Large intestine (tissue), 3 donors: ENCODE results near the gene DDIT3. TPM values are rescaled to one million over a fixed set of nuclear protein-coding genes. Genes with fewer than 3 reads are reported as not detected.

ENCODE experiments used
- DNase-seq, 2 donors: peaks; one replicate each; pipeline versions ENCODE4 v3.0.0 to v3.0.0-alpha.2; 2013
- H3K27ac ChIP-seq: one replicate; pipeline ENCODE4 v1.5.1; 2013; ENCODE audit warnings: low read length
- H3K27me3 ChIP-seq: 2 replicates; pipeline ENCODE4 v1.6.1; 2013; ENCODE audit warnings: low read length; ENCODE audit not compliant: control insufficient read depth, insufficient read depth
- H3K36me3 ChIP-seq: 2 replicates; pipeline ENCODE4 v1.6.1; 2013; ENCODE audit warnings: low read length; ENCODE audit not compliant: control insufficient read depth, insufficient read depth
- H3K4me1 ChIP-seq: one replicate; pipeline ENCODE4 v1.6.1; 2013; ENCODE audit warnings: low read length; ENCODE audit not compliant: control insufficient read depth, insufficient read depth
- H3K4me3 ChIP-seq: one replicate; pipeline ENCODE4 v1.5.1; 2013; ENCODE audit warnings: low read length
- H3K9me3 ChIP-seq: one replicate; pipeline ENCODE4 v1.6.1; 2013; ENCODE audit warnings: mild to moderate bottlenecking, low read depth, low read length, moderate library complexity; ENCODE audit not compliant: control insufficient read depth
- WGBS: methylation state at CpG from one replicate; pipeline ENCODE4 v1.1.5; 2013; ENCODE audit warnings: low lambda C conversion rate; ENCODE audit not compliant: insufficient coverage; 5-methylcytosine and 5-hydroxymethylcytosine counted together
- polyA plus RNA-seq: library from polyadenylated mRNA; unstranded; fragments of 120-200 nt; gene quantifications from one replicate; pipeline ENCODE4 v1.2.1, GENCODE V29; 2013

The DDIT3 gene
- polyA plus RNA-seq, 1 donor, result 39.9 TPM

DNA sequence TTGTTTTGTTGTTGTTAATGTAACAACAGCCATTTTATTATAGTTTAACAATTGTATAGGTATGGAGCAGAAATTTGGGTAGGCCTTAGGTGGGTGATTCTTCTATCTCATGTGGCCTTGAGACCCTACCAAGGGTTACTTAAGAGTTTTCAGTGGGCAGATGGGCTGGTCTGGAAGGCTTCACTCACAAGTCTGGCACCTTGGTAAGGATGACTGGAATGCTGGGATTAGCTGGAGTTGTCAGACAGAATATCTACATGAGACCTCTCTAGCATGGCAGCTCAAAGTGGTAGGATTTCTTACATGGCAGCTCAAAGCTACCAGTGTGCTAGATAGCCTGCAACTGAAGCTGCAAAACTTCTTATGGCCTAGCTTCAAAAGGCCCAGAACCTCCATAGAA lies 34.6 kb downstream of the DDIT3 start:
- H3K27ac ChIP-seq, result no peak overlapping the region
- H3K4me1 ChIP-seq, result peaks cover 5% of the 10 kb centered on the region
- peaks cover 7% of the 10 kb centered on the region for H3K27me3 ChIP-seq
- peaks cover 12% of the 10 kb centered on the region for H3K36me3 ChIP-seq
- no peak for DNase-seq
- H3K4me3 ChIP-seq, result no peak overlapping the region
- H3K9me3 ChIP-seq, result no peaks in the 10 kb centered on the region

DNA sequence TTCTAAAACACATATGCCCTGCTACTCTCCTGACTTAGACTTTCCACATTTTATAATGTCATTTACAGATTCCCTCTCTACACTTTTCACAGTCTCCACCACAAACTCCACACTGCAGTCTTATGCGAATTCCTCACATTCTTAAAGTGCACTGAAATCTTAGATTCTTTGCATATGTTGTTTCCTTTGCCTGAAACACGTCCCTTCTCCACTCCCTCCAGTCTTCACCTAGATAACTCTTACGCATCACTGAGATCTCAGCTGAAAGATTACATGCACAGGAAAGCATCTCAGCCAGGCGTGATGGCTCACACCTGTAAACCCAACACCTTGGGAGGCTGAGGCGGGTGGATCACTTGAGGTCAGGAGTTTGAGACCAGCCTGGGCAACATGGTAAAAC lies 36.8 kb downstream of the DDIT3 start:
- H3K27me3 ChIP-seq, result peaks cover 18% of the 10 kb centered on the region
- DNase-seq, result no peak
- H3K4me3 ChIP-seq, result no peak overlapping the region
- no peak overlapping the region for H3K27ac ChIP-seq
- H3K4me1 ChIP-seq, result no peaks in the 10 kb centered on the region
- no peaks in the 10 kb centered on the region for H3K9me3 ChIP-seq
- no peaks in the 10 kb centered on the region for H3K36me3 ChIP-seq
- WGBS, result 60% methylated on average over 1 of the region's 5 CpGs

DNA sequence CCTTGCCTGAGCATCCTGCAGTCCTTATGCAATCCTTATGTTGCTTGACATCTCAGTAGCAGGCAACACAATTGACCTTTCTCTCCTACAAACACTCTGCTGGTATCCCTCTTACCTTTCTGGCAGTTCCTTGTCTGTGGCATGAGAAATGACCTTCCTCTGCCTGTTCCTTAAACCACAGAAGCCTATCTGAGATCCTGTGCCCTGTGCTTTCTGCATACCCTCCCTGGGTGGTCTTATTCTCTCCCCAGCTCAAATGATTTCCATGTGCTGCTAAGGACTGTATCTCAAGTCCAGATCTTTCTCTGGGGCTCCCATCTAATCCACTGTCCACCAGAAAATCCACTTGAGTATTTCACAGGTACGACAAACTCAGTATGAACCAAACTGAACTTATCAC lies 38.6 kb downstream of the DDIT3 start:
- H3K27ac ChIP-seq, result no peak overlapping the region

DNA sequence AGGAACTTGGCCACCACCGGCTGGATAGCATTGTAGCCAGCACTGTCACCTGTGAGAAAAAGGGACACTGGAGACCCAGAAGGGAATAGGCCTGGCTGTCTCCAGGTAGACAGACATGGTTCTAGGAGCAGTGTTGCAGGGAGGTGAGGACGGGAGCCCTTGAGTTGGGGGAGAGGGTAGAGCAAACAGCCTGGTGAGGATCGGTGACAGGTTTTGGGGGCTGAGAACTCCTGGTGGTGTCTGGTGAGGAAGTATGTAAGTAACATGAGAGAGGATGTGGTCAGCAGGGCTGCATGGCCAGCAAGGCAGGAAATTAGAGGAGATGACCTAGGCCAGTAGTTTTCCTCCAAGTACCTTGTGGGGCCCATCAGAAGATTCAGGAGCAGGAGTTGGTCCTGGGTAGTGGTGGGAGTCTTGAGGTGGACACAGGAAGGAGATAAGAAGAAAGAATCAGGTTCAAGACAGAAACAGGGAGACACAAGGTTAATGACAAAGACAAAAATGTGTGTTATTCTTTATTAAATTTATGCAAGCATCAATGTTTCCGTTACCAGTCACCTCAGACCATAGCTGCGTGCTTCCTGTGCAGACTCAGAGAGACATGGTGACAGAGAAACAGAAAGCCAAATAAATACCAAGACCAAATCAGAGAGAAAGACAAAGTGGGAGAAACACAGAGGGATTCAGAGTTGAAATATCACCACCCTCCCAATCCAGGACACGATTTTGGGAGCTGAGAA lies 40.8 kb downstream of the DDIT3 start, which contains the start of gene ARHGAP9:
Gene ARHGAP9 (minus strand): TSS at position 491 of the 740 bp plus-strand sequence. CDS start 460 bp downstream, at position 31.
- peaks cover 58% of the 10 kb centered on the region for H3K27me3 ChIP-seq
- peaks cover 10% of the 10 kb centered on the region for H3K4me1 ChIP-seq
- no peak within 1 kb of the TSS for H3K27ac ChIP-seq
- H3K9me3 ChIP-seq, result no peaks in the 10 kb centered on the region
- no peak for DNase-seq
- peak within 1 kb of the TSS; percentile 3 for H3K4me3 ChIP-seq
- no peaks in the 10 kb centered on the region for H3K36me3 ChIP-seq
- 94% methylated on average over 2 of the region's 6 CpGs for WGBS

More for the DNA sequence above, 38.6 kb downstream of the DDIT3 start:
- Histone ChIP-seq H3K9me3 (no peaks in the 10 kb centered on the region), H3K36me3 (no peaks in the 10 kb centered on the region), H3K4me1 (no peaks in the 10 kb centered on the region), H3K27me3 (peaks cover 36% of the 10 kb centered on the region), H3K4me3 (no peak overlapping the region)
- WGBS, result no CpG with 5 or more reads among the region's 1 CpG
- no peak for DNase-seq

DNA sequence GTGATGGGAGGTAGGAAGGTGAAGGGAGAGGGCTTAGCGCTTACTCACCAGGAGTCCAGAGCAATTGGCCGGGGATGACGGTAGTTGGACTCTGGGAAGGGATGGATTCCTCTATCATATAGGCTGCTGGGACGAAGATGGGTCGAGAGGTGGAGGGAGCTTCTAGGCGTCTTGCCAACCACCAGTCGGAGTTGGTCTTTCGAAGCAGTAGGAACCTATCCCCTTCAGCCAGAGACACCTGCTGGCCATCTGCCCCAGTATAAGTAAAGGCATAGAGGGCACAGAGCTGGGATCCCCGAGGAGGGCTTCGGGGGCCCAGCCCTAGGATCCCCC lies 41.3 kb downstream of the DDIT3 start:
- Histone ChIP-seq H3K4me3 (no peak overlapping the region), H3K9me3 (no peaks in the 10 kb centered on the region), H3K4me1 (peaks cover 10% of the 10 kb centered on the region), H3K27ac (no peak overlapping the region), H3K36me3 (no peaks in the 10 kb centered on the region), H3K27me3 (peaks cover 63% of the 10 kb centered on the region)
- no peak for DNase-seq
- no CpG with 5 or more reads among the region's 10 CpGs for WGBS

DNA sequence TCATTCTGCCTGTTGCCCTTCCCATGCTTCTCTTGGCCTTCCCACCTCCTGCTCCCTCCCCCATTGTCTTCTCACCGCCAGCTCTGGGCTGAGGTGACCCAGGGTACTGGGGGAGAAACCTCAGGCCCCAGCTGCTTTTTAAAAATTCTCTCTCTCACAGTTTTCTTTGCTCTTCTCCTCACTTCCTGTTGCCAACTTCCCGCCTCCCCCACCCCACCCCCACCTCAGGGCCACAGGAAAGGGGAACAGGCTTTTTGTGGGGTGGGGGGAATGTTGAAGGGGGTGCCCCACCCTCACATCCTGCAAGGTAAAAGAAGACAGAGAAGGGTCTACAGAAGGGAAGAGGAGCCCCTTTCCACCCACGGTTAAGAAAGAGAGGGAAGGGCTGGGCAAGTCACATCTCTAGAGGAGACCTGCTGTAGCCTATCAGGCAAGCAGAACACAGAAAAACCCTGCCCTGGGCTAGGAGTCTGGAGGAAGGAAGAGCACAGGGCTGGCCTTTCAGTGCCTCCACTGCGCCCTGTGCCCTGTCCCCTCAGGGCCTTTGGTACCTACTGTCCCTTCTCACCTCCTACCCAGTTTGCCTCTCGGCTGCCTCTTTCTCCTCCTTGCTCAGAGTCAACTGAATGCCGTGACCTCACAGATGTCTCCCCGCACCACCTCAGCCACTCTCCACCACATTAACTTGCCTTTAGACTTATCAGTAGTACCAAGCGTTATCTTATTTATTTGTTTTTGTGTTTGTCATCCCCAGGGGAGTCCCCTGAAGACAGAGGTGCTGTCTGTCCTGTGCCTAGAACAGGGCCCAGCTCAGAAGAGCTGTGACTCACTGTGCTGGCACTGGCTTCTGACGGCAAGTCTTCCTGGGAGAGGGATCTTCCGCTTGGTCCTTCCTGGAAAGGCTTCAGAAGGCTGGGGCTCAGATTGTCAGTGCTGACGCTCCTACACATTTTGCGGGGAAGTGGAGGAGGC lies 42.3 kb downstream of the DDIT3 start:
- Histone ChIP-seq H3K4me1 (peaks cover 10% of the 10 kb centered on the region), H3K27ac (no peak overlapping the region), H3K9me3 (no peaks in the 10 kb centered on the region), H3K4me3 (peak overlapping the region; percentile 3), H3K36me3 (no peaks in the 10 kb centered on the region), H3K27me3 (peaks cover 68% of the 10 kb centered on the region)
- no CpG with 5 or more reads among the region's 12 CpGs for WGBS
- DNase-seq, result peak in 1 of 2 donors; percentile 6

DNA sequence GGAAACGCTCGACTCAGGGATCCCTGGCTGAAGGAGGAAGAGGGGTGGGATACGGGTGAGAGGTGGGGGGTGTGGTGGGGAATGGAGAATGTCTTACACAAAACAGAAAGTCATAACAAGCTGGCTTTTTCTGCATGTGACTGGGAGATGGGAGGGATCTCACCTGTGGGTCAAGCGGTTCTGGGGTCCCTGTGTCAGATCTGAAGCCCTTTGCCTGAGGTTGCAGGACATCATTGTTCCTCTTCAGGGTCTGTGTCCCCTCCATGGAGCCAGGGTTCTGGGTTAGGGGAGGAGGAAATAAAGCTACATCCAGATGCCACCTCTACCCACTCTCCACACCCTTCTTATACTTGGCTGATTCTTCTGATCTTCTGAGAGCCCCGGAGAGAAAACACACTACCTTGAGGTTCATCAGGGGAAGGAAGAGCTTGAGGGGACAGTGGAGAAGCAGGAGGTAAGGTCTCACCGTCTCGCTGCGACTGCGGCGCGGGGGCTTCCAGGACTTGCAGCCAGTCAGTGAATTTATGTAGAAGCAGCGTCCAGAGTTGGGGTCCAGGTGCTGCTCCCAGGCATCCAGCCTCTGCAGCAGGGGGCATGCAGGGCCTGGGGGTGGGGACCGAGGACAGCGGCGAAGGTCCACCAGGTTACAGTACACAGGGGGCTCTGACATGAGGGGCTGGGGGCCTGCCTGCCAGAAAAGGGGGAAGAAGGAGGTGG lies 43.2 kb downstream of the DDIT3 start:
- no peak overlapping the region for H3K27ac ChIP-seq
- no peaks in the 10 kb centered on the region for H3K9me3 ChIP-seq
- peaks cover 68% of the 10 kb centered on the region for H3K27me3 ChIP-seq
- WGBS, result no CpG with 5 or more reads among the region's 15 CpGs
- H3K36me3 ChIP-seq, result no peaks in the 10 kb centered on the region
- H3K4me3 ChIP-seq, result peak overlapping the region; percentile 3
- no peak for DNase-seq
- peaks cover 10% of the 10 kb centered on the region for H3K4me1 ChIP-seq

DNA sequence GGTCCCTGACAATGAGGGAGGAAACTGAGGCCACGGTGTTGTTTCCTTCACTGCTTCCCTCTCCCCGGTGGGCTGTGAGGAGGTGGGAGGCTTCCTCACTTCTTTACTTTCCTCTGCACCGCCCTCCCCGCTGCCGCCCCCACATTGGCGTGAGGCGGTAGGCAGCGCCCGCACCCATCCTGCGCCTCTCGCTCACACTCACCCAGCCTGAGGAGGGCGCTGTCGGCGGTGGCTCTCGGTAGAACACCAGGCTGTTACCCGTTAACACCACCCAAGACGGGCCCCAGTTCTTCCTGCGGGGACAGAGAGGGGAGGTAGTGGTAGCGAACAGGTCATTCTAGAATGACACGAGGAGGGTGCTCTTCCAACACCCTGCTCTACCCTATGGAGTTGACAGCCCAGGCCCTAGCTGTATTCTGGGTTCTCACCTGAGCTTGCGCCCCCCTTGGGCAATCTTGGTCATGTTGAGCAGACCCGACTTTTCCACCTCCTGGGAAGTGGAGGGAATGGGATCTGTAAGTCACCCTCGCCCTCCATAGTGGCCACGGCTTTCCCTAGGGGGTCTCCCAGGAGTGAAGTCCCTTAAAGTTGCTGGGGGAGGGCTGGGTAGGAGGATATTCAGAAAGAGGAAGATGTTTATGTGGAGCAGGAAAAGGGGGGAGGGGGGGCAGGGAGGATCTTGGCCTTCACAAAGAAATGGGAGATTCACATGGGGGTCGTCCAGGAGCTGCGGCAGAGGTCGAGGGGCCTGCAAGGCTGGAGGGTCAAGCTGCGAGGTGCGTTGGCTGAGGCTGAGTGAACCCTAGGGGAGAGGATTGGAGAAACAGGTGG lies 43.9 kb downstream of the DDIT3 start:
- Histone ChIP-seq H3K4me3 (peak overlapping the region; percentile 34), H3K27ac (no peak overlapping the region), H3K4me1 (peaks cover 16% of the 10 kb centered on the region), H3K27me3 (peaks cover 64% of the 10 kb centered on the region), H3K36me3 (no peaks in the 10 kb centered on the region), H3K9me3 (no peaks in the 10 kb centered on the region)
- WGBS, result no CpG with 5 or more reads among the region's 29 CpGs
- DNase-seq, result peak in 1 of 2 donors; percentile 53

DNA sequence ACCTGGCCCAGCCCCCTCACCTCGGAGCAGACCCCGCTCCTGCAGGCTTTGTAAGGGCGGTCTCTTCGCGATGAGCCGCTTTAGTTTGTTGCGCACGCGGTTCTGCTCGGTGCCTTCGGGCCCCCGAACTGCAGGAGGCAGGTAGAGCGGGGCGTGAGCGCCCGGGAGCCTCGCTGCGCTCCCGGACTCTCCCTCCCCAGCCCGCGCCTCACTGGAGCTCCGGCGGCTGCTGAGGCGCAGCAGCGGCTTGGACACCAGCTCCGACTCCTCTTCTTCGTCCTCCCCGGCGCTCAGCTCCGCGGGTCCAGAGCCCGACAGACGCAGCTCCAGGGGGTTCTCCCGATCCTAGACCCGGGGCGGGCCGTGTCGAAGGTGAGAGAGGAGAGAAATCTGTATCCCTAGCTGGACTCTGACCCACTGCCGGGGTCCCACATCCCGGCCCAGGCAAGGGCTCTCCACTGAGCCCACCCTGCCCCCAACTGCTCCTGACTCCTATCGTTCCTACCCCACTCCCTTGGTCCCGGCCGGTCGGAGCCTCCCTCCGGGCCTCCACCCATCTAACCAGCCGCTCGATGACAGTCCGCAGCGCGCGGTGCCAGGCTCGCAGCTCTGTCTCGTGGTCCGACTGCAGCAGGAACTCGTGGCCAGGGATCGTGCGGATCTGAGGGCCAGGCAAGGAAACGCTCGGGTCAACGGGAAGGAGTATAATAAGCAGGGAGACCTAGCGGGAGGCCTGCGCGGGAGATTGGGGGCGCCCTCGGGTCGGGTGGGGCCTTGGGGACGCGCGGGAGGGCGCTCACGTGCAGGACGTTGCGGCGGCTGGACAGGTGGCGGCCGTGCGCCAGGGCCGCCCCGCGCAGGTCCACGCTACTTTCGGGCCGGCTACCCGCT lies 44.8 kb downstream of the DDIT3 start:
- peaks cover 24% of the 10 kb centered on the region for H3K4me1 ChIP-seq
- no CpG with 5 or more reads among the region's 84 CpGs for WGBS
- peaks cover 63% of the 10 kb centered on the region for H3K27me3 ChIP-seq
- no peak overlapping the region for H3K27ac ChIP-seq
- H3K9me3 ChIP-seq, result no peaks in the 10 kb centered on the region
- DNase-seq, result peak in 1 of 2 donors; percentile 78
- peak overlapping the region; percentile 34 for H3K4me3 ChIP-seq
- H3K36me3 ChIP-seq, result no peaks in the 10 kb centered on the region
